Measurements from ENCODE around the gene RAD51. TPM values are rescaled to one million over a fixed set of nuclear protein-coding genes. Genes with fewer than 3 reads are reported as not detected.
"Not testable (repeated sequence)": the region's sequence is repeated elsewhere in the genome, so short reads cannot be mapped to it uniquely, and the experiment has no call there.

The RAD51 gene
- 1 to 10 TPM in 2 of 4 donors, under 1 TPM in 1, not detected in 1; 0.51 to 7.7 (median 1.3) TPM for total RNA-seq

DNA sequence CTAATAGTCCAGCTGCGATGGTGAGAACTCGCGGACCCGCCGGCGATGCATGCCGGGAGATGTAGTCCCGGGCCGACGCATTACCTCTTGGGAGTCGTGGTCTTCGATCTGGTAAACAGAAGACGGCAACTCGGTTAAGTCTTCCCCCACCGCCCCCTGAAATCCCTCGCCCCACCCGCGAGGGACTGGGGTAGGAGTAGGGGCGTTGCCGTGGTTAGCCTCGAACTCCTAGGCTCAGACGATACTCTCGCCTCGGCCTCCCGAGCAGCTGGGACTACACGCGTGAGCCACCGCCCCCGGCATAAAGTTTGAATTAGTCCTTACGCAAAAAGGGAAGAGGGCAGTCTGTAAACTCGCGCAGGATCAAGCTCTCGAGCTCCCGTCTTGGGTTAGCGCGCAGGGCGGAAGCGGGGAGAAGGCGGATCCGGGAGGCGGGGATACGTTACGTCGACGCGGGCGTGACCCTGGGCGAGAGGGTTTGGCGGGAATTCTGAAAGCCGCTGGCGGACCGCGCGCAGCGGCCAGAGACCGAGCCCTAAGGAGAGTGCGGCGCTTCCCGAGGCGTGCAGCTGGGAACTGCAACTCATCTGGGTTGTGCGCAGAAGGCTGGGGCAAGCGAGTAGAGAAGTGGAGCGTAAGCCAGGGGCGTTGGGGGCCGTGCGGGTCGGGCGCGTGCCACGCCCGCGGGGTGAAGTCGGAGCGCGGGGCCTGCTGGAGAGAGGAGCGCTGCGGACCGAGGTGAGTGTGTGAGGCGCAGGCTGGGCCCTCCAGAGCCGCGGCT is at the start of gene RAD51:
RAD51 (plus strand) TSS at position 487 of the 781 bp plus-strand sequence. CDS start 3,585 bp downstream, outside the sequence.
- intact Hi-C loops (cut with DNase I; ENCODE audit: low total_unique reads): no loop called here
- no peaks in the 10 kb centered on the region for H3K9me3 ChIP-seq
- peaks cover 0 to 6% of the 10 kb centered on the region in 2 donors for H3K4me1 ChIP-seq
- H3K4me3 ChIP-seq: peak within 1 kb of the TSS; percentile 74 to 99
- TF ChIP-seq POLR2A (IDR thresholded peaks at IDR 0.05): peak in 1 of 2 donors; percentile 58
- TF ChIP-seq, protein P1, sequence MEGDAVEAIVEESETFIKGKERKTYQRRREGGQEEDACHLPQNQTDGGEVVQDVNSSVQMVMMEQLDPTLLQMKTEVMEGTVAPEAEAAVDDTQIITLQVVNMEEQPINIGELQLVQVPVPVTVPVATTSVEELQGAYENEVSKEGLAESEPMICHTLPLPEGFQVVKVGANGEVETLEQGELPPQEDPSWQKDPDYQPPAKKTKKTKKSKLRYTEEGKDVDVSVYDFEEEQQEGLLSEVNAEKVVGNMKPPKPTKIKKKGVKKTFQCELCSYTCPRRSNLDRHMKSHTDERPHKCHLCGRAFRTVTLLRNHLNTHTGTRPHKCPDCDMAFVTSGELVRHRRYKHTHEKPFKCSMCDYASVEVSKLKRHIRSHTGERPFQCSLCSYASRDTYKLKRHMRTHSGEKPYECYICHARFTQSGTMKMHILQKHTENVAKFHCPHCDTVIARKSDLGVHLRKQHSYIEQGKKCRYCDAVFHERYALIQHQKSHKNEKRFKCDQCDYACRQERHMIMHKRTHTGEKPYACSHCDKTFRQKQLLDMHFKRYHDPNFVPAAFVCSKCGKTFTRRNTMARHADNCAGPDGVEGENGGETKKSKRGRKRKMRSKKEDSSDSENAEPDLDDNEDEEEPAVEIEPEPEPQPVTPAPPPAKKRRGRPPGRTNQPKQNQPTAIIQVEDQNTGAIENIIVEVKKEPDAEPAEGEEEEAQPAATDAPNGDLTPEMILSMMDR (IDR thresholded peaks at IDR 0.05): no peak
- H3K36me3 ChIP-seq: no peaks in the 10 kb centered on the region
- H3K27me3 ChIP-seq: no peaks in the 10 kb centered on the region
- H3K27ac ChIP-seq: peak within 1 kb of the TSS; percentile 98 to 100
- peak; percentile 89 to 93 for DNase-seq

DNA sequence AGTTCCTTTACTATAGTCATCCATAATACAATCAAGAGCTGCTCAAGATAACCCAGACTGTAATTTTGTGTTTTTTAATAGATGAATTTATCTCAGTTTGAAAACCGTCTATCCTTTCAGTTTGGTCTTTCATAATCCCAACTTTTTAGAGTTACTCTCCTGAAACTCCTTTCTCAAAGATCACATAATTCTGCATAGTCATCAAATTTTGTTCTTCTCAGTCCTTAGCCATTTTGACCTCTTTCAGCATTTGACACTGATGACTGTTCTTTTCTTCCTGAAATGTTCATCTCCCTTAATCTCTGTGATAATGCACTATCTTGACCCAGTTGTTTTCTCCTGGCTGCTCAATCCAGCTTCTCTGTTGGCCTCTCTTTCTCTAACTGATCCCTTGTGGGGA is 47.5 kb upstream of the RAD51 start:
- DNase-seq: no peak
- no peaks in the 10 kb centered on the region for H3K36me3 ChIP-seq
- H3K9me3 ChIP-seq: no peaks in the 10 kb centered on the region
- no peaks in the 10 kb centered on the region for H3K27me3 ChIP-seq
- TF ChIP-seq, protein P1 (IDR thresholded peaks at IDR 0.05): no peak
- no peak for TF ChIP-seq POLR2A (IDR thresholded peaks at IDR 0.05)
- intact Hi-C loops (cut with DNase I; ENCODE audit: low total_unique reads): no loop called here
- no peaks in the 10 kb centered on the region for H3K4me1 ChIP-seq
- H3K27ac ChIP-seq: no peak overlapping the region
- no peak overlapping the region for H3K4me3 ChIP-seq

DNA sequence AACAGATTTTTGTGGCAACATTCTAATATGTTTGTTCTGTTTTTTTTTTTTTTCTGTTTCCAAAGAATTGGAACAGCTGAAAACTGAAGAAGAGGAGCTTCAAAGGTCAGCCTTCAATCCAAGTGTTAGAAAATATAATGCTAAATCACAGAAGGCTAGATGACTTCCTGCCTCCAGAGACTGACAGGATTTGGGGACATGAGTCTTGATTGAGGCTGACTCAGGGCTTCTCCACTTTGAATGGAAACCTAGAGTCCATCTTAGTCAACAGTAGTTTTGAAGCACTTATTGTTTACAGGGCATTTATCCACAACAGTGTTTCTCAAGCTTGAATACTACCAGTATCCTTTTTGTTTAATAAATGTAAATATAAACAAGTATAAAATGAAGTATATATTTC is 44.5 kb upstream of the RAD51 start:
- no peak overlapping the region for H3K27ac ChIP-seq
- intact Hi-C loops (cut with DNase I; ENCODE audit: low total_unique reads): no loop called here

DNA sequence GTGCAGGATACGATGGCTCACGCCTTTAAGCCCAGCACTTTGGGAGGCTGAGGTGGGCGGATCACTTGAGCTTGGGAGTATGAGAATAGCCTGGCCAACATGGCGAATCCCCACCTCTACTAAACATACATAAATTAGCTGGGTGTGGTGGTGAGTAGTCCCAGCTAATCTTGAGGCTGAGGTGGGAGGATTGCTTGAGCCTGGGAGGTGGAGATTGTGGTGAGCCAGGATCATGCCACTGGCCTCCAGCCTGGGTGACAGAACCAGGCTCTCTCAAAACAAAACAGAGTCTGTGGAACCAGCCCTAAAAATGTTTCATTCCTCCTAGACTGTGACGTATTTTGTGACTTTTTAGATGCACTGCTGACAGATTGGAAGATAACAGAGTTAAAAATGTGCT is 34.3 kb upstream of the RAD51 start:
- TF ChIP-seq POLR2A (IDR thresholded peaks at IDR 0.05): no peak
- TF ChIP-seq, protein P1 (IDR thresholded peaks at IDR 0.05): no peak
- H3K27ac ChIP-seq: no peak overlapping the region
- H3K9me3 ChIP-seq: no peaks in the 10 kb centered on the region
- DNase-seq: no peak
- intact Hi-C loops (cut with DNase I; ENCODE audit: low total_unique reads): no loop called here
- no peaks in the 10 kb centered on the region for H3K36me3 ChIP-seq
- H3K4me3 ChIP-seq: no peak overlapping the region
- no peaks in the 10 kb centered on the region for H3K4me1 ChIP-seq
- no peaks in the 10 kb centered on the region for H3K27me3 ChIP-seq

More for the DNA sequence above, 44.5 kb upstream of the RAD51 start:
- DNase-seq: no peak
- no peaks in the 10 kb centered on the region for H3K4me1 ChIP-seq
- H3K36me3 ChIP-seq: no peaks in the 10 kb centered on the region
- TF ChIP-seq, protein P1 (IDR thresholded peaks at IDR 0.05): no peak
- no peak for TF ChIP-seq POLR2A (IDR thresholded peaks at IDR 0.05)
- no peaks in the 10 kb centered on the region for H3K27me3 ChIP-seq
- no peaks in the 10 kb centered on the region for H3K9me3 ChIP-seq
- no peak overlapping the region for H3K4me3 ChIP-seq

GRCh38 chr15:40664909-40665308 is 30.1 kb upstream of the RAD51 start:
- no peaks in the 10 kb centered on the region for H3K9me3 ChIP-seq
- TF ChIP-seq POLR2A (IDR thresholded peaks at IDR 0.05): no peak
- TF ChIP-seq, protein P1 (IDR thresholded peaks at IDR 0.05): no peak
- H3K4me3 ChIP-seq: no peak overlapping the region
- H3K27me3 ChIP-seq: no peaks in the 10 kb centered on the region
- no peaks in the 10 kb centered on the region for H3K36me3 ChIP-seq
- H3K4me1 ChIP-seq: no peaks in the 10 kb centered on the region
- DNase-seq: no peak
- intact Hi-C loops (cut with DNase I; ENCODE audit: low total_unique reads): no loop called here
- no peak overlapping the region for H3K27ac ChIP-seq

DNA sequence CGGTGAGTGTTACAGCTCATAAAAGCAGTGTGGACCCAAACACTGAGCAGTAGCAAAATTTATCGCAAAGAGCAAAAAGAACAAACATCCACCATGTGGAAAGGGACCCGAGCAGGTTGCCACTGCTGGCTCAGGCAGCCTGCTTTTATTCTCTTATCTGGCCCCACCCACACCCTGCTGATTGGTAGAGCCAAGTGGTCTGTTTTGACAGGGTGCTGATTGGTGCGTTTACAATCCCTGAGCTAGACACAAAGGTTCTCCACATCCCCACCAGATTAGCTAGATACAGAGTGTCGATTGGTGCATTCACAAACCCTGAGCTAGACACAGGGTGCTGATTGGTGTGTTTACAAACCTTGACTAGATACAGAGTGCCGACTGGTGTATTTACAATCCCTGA is 18.7 kb upstream of the RAD51 start:
- H3K27ac ChIP-seq; H3K9me3 ChIP-seq; H3K4me1 ChIP-seq; DNase-seq; H3K36me3 ChIP-seq; H3K27me3 ChIP-seq; intact Hi-C loops (cut with DNase I; ENCODE audit: low total_unique reads); H3K4me3 ChIP-seq: not testable (repeated sequence)

DNA sequence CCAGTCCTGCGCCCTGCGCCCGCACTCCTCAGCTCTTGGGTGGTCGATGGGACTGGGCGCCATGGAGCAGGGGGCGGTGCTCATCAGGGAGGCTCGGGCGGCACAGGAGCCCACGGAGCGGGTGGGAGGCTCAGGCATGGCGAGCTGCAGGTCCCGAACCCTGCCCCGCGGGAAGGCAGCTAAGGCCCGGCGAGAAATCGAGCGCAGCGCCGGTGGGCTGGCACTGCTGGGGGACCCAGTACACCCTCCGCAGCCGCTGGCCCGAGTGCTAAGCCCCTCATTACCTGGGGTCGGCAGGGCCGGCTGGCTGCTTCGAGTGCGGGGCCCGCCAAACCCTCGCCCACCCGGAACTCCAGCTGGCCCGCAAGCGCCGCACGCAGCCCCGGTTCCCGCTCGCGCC is 18.1 kb upstream of the RAD51 start:
- H3K27ac ChIP-seq; H3K9me3 ChIP-seq; H3K4me1 ChIP-seq; H3K36me3 ChIP-seq; intact Hi-C loops (cut with DNase I; ENCODE audit: low total_unique reads); DNase-seq; H3K4me3 ChIP-seq; H3K27me3 ChIP-seq: not testable (repeated sequence)
